Lung (tissue), 12 donors: ENCODE data around the gene NR2F1. TPM values are rescaled to one million over a fixed set of nuclear protein-coding genes. Genes with fewer than 3 reads are reported as not detected.

Source experiments
- ATAC-seq: fragments of 200-7000 bp; cut with Tn5 transposase; one replicate; pipeline ENCODE4 v1.9.1; 2020; ENCODE audit warnings: moderate number of reproducible peaks; ENCODE audit not compliant: insufficient read depth, low FRiP score
- DNase-seq, 3 donors: peaks; one replicate each; pipeline ENCODE4 v3.0.0-alpha.2; 2013 to 2017
- H3K27ac ChIP-seq, 2 donors: one replicate each; pipeline ENCODE4 v1.5.1; 2013; ENCODE audit warnings: mild to moderate bottlenecking in 2 of 2, moderate library complexity in 2 of 2, control low read depth in 1 of 2, inconsistent platforms in 1 of 2, low read depth in 1 of 2, low read length in 1 of 2
- H3K27me3 ChIP-seq, 3 donors: one replicate each; pipeline ENCODE4 v1.5.1; 2013; ENCODE audit warnings: low read length in 2 of 3; ENCODE audit not compliant: control insufficient read depth in 3 of 3, insufficient read depth in 3 of 3
- H3K36me3 ChIP-seq, 4 donors: one replicate each; pipeline ENCODE4 v1.5.1; 2013; ENCODE audit warnings: low read length in 4 of 4, mild to moderate bottlenecking in 1 of 4, moderate library complexity in 1 of 4; ENCODE audit not compliant: control insufficient read depth in 4 of 4, insufficient read depth in 4 of 4
- H3K4me1 ChIP-seq, 5 donors: one replicate each; pipeline ENCODE4 v1.5.1; 2013; ENCODE audit warnings: low read length in 5 of 5, mild to moderate bottlenecking in 2 of 5, moderate library complexity in 1 of 5; ENCODE audit not compliant: control insufficient read depth in 5 of 5, insufficient read depth in 5 of 5
- H3K4me3 ChIP-seq: one replicate; pipeline ENCODE4 v1.5.1; 2013; ENCODE audit warnings: mild to moderate bottlenecking, control low read depth, moderate library complexity
- H3K9ac ChIP-seq, 2 donors: one replicate each; pipeline ENCODE4 v1.5.1; 2013; ENCODE audit warnings: low read length in 2 of 2, control low read depth in 1 of 2; ENCODE audit not compliant: insufficient read depth in 1 of 2
- H3K9me3 ChIP-seq, 4 donors: one replicate each; pipeline ENCODE4 v1.5.1; 2013; ENCODE audit warnings: low read length in 3 of 4, mild to moderate bottlenecking in 1 of 4, moderate library complexity in 1 of 4; ENCODE audit not compliant: control insufficient read depth in 4 of 4, insufficient read depth in 3 of 4
- CTCF ChIP-seq: IDR thresholded peaks from 2 replicates; pipeline ENCODE4 v1.5.1; 2012; ENCODE audit warnings: mild to moderate bottlenecking; ENCODE audit errors: control extremely low read depth, extremely low read depth
- WGBS, 2 donors: extraction: QIAGEN DNeasy Blood & Tissue Kit; methylation state at CpG; one replicate each; pipeline ENCODE4 v1.1.7; 2013; 5-methylcytosine and 5-hydroxymethylcytosine counted together
- polyA plus RNA-seq, 2 donors: library from polyadenylated mRNA; stranded (reverse); fragments of 200-250 nt; gene quantifications; one replicate each; pipeline ENCODE4 v1.2.1, GENCODE V29; 2013
- total RNA-seq, 2 donors: library from RNA; depleted of rRNA in 1 of 2; stranded (reverse); fragments of >200 nt in 1 of 2; gene quantifications; one replicate each; pipeline ENCODE4 v1.2.1, GENCODE V29; 2014 to 2021
- donor health status: control.
- donor health status: control.
- donor health status: Bipolar disorder and iron deficiency.
- donor health status: healthy.
- donor health status: DM: yes; HTN: yes; CAD: no.

The NR2F1 gene
- total and polyA plus RNA-seq, 4 donors, result 15.2 to 104 (median 58.3) TPM

GRCh38 chr5:93569300-93570160 is 13.5 kb upstream of the NR2F1 start:
- peaks cover 0 to 9% (median 0%) of the 10 kb centered on the region in 4 donors for H3K9me3 ChIP-seq
- peaks cover 0 to 13% (median 3%) of the 10 kb centered on the region in 4 donors for H3K36me3 ChIP-seq
- peak overlapping the region in 1 of 2 donors; percentile 66 for H3K9ac ChIP-seq
- no peak overlapping the region for H3K27ac ChIP-seq
- peak in 2 of 3 donors; percentile 35 to 37 for DNase-seq
- peaks cover 0 to 50% (median 0%) of the 10 kb centered on the region in 3 donors for H3K27me3 ChIP-seq
- WGBS, 2 donors, result 31 to 61% methylated on average over 13 of the region's 13 CpGs
- no peak for TF ChIP-seq CTCF
- peaks cover 0 to 66% (median 15%) of the 10 kb centered on the region in 5 donors for H3K4me1 ChIP-seq
- no peak for ATAC-seq
- H3K4me3 ChIP-seq, result no peak overlapping the region

GRCh38 chr5:93570294-93571113 is 12.5 kb upstream of the NR2F1 start:
- peaks cover 0 to 9% (median 3%) of the 10 kb centered on the region in 4 donors for H3K36me3 ChIP-seq
- no peak for TF ChIP-seq CTCF
- 15 to 27% methylated on average over 69 to 70 of the region's 70 CpGs for WGBS, 2 donors
- H3K9me3 ChIP-seq, result peaks cover 0 to 9% (median 0%) of the 10 kb centered on the region in 4 donors
- DNase-seq (no peak), ATAC-seq (no peak)
- H3K4me1 ChIP-seq, result peaks cover 0 to 75% (median 15%) of the 10 kb centered on the region in 5 donors
- no peak overlapping the region for H3K27ac ChIP-seq
- H3K27me3 ChIP-seq, result peaks cover 0 to 58% (median 0%) of the 10 kb centered on the region in 3 donors
- peak overlapping the region in 1 of 2 donors; percentile 66 for H3K9ac ChIP-seq
- no peak overlapping the region for H3K4me3 ChIP-seq

- peaks cover 0 to 9% (median 3%) of the 10 kb centered on the region in 4 donors for H3K36me3 ChIP-seq
- H3K9ac ChIP-seq, result no peak overlapping the region
- peaks cover 0 to 79% (median 13%) of the 10 kb centered on the region in 5 donors for H3K4me1 ChIP-seq
- H3K27ac ChIP-seq, result no peak overlapping the region
- peaks cover 0 to 65% (median 0%) of the 10 kb centered on the region in 3 donors for H3K27me3 ChIP-seq
- no peak for TF ChIP-seq CTCF
- no peak overlapping the region for H3K4me3 ChIP-seq
- DNase-seq (no peak), ATAC-seq (no peak)
- peaks cover 0 to 9% (median 0%) of the 10 kb centered on the region in 4 donors for H3K9me3 ChIP-seq
- 27 to 42% methylated on average over 32 of the region's 32 CpGs for WGBS, 2 donors
Observed at GRCh38 chr5:93571114-93571949, 11.7 kb upstream of the NR2F1 start.
